HG02571 (cell line): ENCODE results near the gene MSI2.

Experiments used
- ATAC-seq: cut with Tn5 transposase; IDR thresholded peaks from one replicate; pipeline ENCODE4 v1.9.1; 2021; ENCODE audit warnings: mild to moderate bottlenecking, moderate library complexity; ENCODE audit not compliant: unreplicated experiment

MSI2 gene

DNA sequence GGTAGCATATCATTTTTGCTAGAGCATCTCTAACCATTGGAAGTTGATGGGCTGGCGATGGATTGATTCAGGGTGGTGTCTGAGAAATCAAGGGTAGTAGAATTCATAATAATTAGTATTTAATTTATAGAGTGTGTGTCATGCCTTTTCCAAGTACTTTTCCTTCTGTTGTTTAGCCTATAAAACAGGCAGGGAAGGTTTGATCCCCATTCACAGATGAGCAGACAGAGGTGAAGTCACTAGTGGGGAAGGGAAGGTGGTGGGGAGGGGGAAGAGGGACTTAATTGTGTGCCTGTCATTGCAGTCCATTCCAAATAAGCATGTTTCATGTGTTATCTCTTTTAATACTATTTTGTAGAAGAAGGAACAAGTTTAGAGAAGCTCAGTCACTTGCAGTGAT lies 131.3 kb downstream of the MSI2 start:
- ATAC-seq = no peak

GRCh38 chr17:57388131-57388725 lies 131.9 kb downstream of the MSI2 start:
- ATAC-seq = no peak

GRCh38 chr17:57389473-57389872 lies 133.2 kb downstream of the MSI2 start:
- no peak for ATAC-seq

- no peak for ATAC-seq
Observed at GRCh38 chr17:57391076-57391825, 134.9 kb downstream of the MSI2 start.

- ATAC-seq = no peak
Observed at GRCh38 chr17:57391857-57392471, 135.6 kb downstream of the MSI2 start.

DNA sequence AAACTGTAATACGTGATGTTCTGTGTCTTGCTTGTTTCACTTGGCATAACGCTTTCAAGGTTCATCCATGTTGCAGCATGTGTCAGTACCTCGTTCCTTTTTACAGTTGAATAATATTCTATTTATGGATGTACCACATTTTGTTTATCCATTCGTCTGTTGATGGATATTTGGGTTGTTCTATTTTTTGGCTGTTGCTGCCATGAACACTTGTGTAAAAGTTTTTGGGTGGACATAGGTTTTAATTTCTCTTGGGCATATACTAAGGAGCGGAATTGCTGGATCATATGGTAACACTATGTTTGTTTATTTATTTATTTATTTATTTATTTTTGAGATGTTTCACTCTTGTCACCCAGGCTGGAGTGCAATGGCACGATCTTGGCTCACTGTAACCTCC lies 137.0 kb downstream of the MSI2 start:
- ATAC-seq = no peak

DNA sequence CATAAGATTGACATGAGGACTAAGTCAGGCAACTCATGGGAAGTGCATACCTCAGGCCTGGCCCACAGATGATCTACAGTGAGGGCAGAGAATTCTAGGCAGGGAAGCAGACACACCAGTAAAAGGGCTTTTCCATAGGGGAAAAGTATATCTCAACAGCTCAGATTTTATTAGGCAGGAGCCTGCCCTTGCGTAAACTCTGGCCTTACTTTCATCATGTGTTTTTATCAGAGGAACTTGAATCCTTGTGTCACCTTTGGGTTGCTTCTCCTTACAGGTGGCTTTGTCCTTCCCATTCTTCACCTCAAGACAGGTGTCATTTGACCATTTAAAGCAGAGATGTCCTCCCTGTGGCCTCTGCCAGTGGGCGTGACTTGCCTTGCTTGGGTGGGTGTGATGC lies 138.1 kb downstream of the MSI2 start:
- no peak for ATAC-seq

DNA sequence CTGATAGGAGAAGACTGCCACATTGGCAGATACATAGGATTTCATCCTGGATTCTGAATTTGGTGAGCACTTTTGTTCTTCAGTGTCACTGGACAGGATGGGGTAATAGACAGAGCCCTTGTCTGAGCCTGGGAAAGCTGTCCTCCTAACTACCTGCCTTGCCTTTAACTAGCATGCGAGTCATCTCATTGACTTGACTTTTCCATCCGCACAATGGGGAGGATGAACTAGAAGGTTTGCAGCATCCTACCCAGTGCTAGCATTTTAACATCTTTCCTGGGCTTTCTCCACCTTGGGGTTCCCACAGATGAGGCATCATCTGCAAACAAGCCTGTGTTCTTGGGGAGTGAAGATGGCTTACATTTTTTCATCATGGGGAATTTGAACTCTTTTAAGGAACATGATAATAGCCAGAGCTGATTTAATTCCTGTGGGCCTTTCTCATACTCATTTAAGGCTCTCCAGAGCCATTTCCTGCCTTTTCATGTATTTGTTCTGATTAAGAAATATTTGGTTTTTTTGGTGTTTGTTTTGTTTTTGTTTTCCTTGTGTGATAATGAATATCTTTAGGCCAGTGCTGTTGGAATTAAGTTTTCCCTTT lies 139.5 kb downstream of the MSI2 start:
- no peak for ATAC-seq

GRCh38 chr17:57396511-57396921 lies 140.2 kb downstream of the MSI2 start:
- ATAC-seq = no peak

- ATAC-seq = no peak
Observed at GRCh38 chr17:57397402-57397801, 141.1 kb downstream of the MSI2 start.

GRCh38 chr17:57399690-57400089 lies 143.4 kb downstream of the MSI2 start:
- ATAC-seq = no peak

GRCh38 chr17:57400648-57401047 lies 144.3 kb downstream of the MSI2 start:
- no peak for ATAC-seq

DNA sequence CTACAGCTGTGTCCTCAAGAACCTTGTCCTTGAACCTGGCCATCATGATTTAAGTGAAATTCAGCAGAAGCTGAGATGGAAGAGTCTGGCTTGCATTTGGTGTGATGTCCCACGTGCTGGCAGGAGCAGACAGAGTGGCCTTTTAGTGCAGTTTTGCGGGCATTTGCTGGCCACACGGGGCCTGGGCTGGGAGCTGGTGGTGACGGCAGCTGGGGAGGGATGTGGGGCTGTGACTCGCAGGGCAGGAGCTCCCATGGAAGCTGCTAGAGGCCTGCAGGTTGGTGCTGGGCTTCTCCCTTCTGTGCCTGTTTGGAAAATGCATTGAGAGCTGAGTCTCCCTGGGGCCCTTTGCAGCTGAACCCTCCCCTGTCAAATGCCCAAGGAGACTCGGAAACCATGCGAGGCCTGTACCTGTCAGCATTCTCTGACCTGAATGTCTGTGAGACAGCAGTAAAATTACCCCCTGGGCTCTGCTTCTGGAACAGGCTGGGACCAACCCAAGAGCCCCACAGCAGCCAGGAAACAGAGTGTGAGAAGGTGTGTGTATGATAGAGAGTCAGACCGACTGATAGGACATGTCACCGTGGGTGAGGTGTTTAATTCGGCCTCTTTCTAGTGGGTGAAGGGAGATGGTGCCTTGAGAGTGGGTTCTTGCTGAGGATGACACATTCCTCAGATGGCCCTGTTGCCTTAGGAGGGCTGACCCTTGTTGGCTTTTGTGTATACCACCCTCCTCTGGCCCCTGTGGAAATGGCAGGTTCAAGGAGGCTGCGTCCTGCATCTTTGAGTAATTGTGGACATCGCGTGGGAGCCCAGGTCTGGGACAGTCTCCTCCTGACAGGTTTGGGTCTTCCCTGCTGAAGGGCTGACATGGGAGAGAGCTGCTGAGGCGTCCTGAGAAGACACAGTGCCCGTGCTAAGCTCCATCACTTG lies 145.5 kb downstream of the MSI2 start:
- no peak for ATAC-seq

DNA sequence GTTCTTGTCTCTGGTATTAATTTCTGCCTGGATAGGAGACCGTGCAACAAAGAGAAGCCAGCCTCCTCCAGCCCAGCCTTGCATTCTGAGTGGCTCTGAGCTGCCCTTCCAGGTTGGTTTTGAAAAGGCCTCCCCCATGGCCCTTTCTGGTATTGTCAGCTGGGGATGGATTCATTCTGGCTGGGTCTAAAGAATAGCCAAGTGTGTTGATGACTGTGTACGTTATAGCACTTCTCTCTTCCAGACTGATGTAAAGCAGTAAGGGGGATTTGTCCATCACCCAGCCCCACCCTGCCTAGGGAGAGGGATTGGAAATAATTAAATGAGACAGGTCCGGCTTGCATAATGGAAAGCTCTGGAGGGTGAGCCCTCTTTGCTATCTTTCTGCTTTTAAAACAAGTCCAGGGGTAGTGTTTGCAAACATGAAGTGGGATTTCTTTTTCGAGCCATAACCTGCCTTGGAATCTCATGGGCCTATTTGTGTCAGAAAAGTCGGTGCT lies 146.4 kb downstream of the MSI2 start:
- no peak for ATAC-seq

DNA sequence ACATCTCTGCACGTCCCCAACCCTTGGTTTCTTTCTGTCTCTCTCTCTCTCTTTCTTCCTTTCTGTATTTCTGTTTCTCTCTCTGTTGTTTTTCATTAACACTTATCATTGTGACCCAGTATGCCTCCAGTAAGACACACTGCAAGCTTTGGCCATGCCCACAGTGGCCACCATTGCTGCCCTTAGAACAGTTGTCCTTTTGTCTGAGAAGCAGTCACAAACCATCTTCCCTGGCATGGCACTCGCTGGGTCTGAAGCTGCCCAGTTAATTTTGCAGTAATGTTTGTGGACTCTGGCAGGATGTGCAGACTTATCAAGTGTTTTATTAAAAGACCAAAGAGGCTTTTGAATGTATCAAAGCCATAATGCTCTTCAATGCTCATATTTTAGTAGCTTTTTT lies 146.9 kb downstream of the MSI2 start:
- ATAC-seq = no peak

GRCh38 chr17:57404073-57404472 lies 147.8 kb downstream of the MSI2 start:
- no peak for ATAC-seq

DNA sequence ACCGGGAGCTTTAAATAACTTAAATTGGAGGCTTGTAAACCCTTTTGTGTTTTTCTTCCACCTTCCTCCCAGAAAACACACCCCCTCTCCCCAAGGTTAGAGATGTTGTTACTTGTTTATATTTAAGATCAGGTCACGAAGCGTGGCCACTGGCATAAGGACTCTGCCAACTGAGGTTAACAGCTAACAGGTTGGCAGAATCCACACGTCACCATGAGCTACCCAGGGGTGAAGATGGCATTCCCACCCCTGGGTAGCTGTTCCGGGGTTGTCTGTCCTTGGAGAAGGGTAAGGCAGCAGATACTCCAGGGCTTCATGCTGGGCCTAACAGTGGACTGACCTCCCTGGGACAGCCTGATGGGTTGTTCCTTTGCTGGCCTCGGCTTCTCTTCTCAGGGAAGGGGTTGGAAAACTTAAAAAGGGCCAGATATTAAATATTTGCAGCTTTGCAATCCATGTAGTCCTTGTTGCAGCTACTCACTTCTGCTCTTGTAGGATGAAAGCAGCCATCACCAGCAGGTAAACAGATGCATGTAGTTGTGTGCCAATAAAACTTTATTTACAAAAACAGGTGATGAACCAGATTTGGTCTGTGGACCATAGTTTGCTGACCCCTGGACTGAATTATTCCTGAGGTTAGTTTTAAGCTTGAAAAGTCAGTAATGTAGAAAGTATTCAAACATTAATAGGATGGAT lies 148.6 kb downstream of the MSI2 start:
- no peak for ATAC-seq

GRCh38 chr17:57405491-57406072 lies 149.3 kb downstream of the MSI2 start:
- ATAC-seq = no peak

DNA sequence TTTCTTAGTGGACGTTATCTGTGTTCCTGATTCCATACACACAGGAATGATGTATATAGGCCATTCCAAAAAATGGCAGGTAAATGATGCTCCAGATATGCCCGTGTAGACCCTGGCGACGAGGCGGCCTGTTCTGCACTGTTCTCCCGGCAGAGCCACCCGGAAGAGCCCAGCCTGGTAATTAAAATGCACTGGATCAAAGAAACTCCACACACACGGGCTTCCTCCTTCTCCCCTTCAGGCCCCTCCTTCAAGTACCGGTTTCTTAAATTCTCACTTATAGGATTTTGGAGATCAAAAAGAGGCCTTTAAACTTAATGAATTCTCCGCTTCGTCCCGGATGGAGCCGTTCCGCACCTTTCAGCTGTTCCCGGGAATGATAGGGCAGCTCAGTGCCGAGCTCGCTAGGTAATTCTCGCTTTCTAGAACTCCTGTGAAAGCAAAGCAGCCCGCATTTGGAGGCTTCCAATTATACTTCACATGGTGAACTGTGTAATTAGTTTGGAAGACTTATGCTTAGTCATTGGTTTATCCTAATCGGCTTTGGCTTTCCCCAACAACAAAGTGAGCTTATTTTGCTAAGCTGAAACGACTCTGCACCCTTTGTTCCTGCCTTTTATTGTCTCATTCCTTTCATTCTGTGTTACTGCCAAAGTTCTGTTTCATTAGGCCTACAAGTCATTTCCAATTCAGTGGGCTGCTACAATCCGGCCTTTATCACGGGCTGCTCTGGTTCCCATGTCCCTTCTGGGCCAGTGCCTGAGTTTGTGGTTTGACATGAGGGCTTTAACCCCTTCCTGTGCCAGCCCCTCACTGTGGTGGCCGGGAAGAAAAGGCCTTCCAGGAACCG lies 150.0 kb downstream of the MSI2 start:
- no peak for ATAC-seq
